GM12878 (cell line): ENCODE measurements around the gene OSGEP. TPM values are rescaled to one million over a fixed set of nuclear protein-coding genes. Genes with fewer than 3 reads are reported as not detected.

Source experiments
- ATAC-seq: fragments of 200-7000 bp; cut with Tn5 transposase; 3 replicates; pipeline ENCODE4 v1.9.1; 2020; ENCODE audit warnings: mild to moderate bottlenecking, moderate library complexity
- BruUV-seq: library from RNA; stranded (reverse); fragments of 400-500 nt; replicated peaks from 2 replicates; lab custom pipeline; 2021; lab: Mats Ljungman, UMichigan
- CTCF ChIA-PET: fragments of 300-600 bp; sonication (Branson Sonifier 250); formaldehyde crosslinking; extraction: SDS; loops from one replicate; lab custom pipeline; 2021; ENCODE audit warnings: inconsistent platforms; lab: Yijun Ruan, JAX
- POLR2A ChIA-PET: fragments of 350-600 bp; formaldehyde crosslinking; extraction: SDS; loops from one replicate; lab custom pipeline; 2021; ENCODE audit warnings: inconsistent platforms; lab: Charles Lee
- RAD21 ChIA-PET: fragments of 300-600 bp; sonication (Branson Sonifier 250); formaldehyde crosslinking; loops from one replicate; lab custom pipeline; 2023; ENCODE audit warnings: antibody characterized with exemption; ENCODE audit not compliant: unreplicated experiment; lab: Charles Lee
- SMC1A ChIA-PET: fragments of 300-600 bp; sonication (Branson Sonifier 250); formaldehyde crosslinking; loops from one replicate; lab custom pipeline; 2023; ENCODE audit not compliant: unreplicated experiment, uncharacterized antibody; lab: Charles Lee
- DNase-seq: peaks from one replicate; pipeline ENCODE4 v3.0.0-alpha.2; 2011; ENCODE audit warnings: low read depth, low spot score
- FAIRE-seq: peaks from 3 replicates; lab custom pipeline; 2011; peaks lifted over from hg19 to GRCh38; lab: Jason Lieb, UNC
- H2AFZ ChIP-seq: 2 replicates; pipeline ENCODE4 v1.6.0; 2011; ENCODE audit warnings: low read depth, low read length, control low read depth; ENCODE audit not compliant: control insufficient read depth
- H3K27ac ChIP-seq: 2 replicates; pipeline ENCODE4 v1.5.1; 2011; ENCODE audit warnings: control low read depth; ENCODE audit not compliant: control insufficient read depth, insufficient read depth
- H3K27me3 ChIP-seq, 2 experiments: replicated peaks in 1 of 2; 2 replicates each; pipeline versions ENCODE4 v1.6.0 to v1.6.1; 2011; ENCODE audit warnings: low read length in 1 of 2; ENCODE audit not compliant: control insufficient read depth in 2 of 2, insufficient read depth in 2 of 2
- H3K36me3 ChIP-seq, 2 experiments: 2 replicates each; pipeline ENCODE4 v1.5.1; 2011; ENCODE audit warnings: low read length in 1 of 2; ENCODE audit not compliant: control insufficient read depth in 2 of 2, insufficient read depth in 2 of 2
- H3K4me1 ChIP-seq: 2 replicates; pipeline ENCODE4 v1.6.1; 2011; ENCODE audit warnings: mild to moderate bottlenecking, low read length, moderate library complexity, mixed read lengths; ENCODE audit not compliant: control insufficient read depth, insufficient read depth
- H3K4me2 ChIP-seq: 2 replicates; pipeline ENCODE4 v1.6.0; 2011; ENCODE audit warnings: control low read depth; ENCODE audit not compliant: control insufficient read depth, insufficient read depth
- H3K4me3 ChIP-seq: fragments of 200-600 bp; sonication (generic); 2 replicates; pipeline ENCODE4 v1.5.1; 2016
- H3K79me2 ChIP-seq: 2 replicates; pipeline ENCODE4 v1.6.0; 2011; ENCODE audit warnings: low read length; ENCODE audit not compliant: control insufficient read depth, insufficient read depth
- H3K9ac ChIP-seq: 2 replicates; pipeline ENCODE4 v1.8.0; 2011; ENCODE audit warnings: low read length, control low read depth, mixed read lengths; ENCODE audit not compliant: control insufficient read depth, insufficient read depth
- H3K9me3 ChIP-seq: replicated peaks from 3 replicates; pipeline ENCODE4 v1.5.1; 2011; ENCODE audit warnings: mild to moderate bottlenecking, low read length; ENCODE audit not compliant: control insufficient read depth, insufficient read depth
- H4K20me1 ChIP-seq: 2 replicates; pipeline ENCODE4 v1.6.0; 2011; ENCODE audit not compliant: control insufficient read depth, insufficient read depth
- DPF2 ChIP-seq: fragments of 450-650 bp; IDR thresholded peaks from 2 replicates; pipeline ENCODE4 v1.6.1; 2017; ENCODE audit warnings: mild to moderate bottlenecking
- MTA3 ChIP-seq: IDR thresholded peaks from 2 replicates; pipeline ENCODE4 v1.6.1; 2012; ENCODE audit warnings: low read length, inconsistent platforms, borderline replicate concordance
- PAX5 ChIP-seq: IDR thresholded peaks from 2 replicates; pipeline ENCODE4 v1.6.1; 2011; ENCODE audit warnings: low read depth, low read length, borderline replicate concordance
- POLR2A ChIP-seq: IDR thresholded peaks from 2 replicates; pipeline ENCODE4 v1.6.1; 2011; ENCODE audit warnings: low read depth, mild to moderate bottlenecking, low read length
- POLR2AphosphoS2 ChIP-seq: IDR thresholded peaks from 2 replicates; pipeline ENCODE4 v1.6.1; 2011; ENCODE audit warnings: low read depth, mild to moderate bottlenecking, low read length, improper control_type of control experiment, moderate library complexity
- POLR2AphosphoS5 ChIP-seq: IDR thresholded peaks from 2 replicates; pipeline ENCODE4 v1.6.1; 2011; ENCODE audit warnings: mild to moderate bottlenecking, low read length, inconsistent platforms
- whole genome bisulfite sequencing: methylation state at CpG from one replicate; pipeline ENCODE4 v1.1.6; 2016; ENCODE audit warnings: low lambda C conversion rate; ENCODE audit not compliant: insufficient replicate concordance, insufficient coverage; ENCODE audit errors: missing lambda C conversion rate; 5-methylcytosine and 5-hydroxymethylcytosine counted together
- in situ Hi-C: fragments of 300-500 bp; cut with MboI; formaldehyde crosslinking; loops from 9 replicates; pipeline ENCODE4 v1.14.3; 2018; ENCODE audit warnings: mixed read lengths
- intact Hi-C: fragments of 100-400 bp; cut with micrococcal nuclease; formaldehyde crosslinking; loops from one replicate; pipeline ENCODE4 v1.14.2; 2022; ENCODE audit not compliant: unreplicated experiment
- polyA plus RNA-seq, 11 experiments: library from polyadenylated mRNA; depleted of rRNA in 4 of 11; unstranded in 6 of 11; stranded (reverse) in 5 of 11; fragments of >200 nt; fragmentation: Nextera tagmentation in 4 of 11; fragmentation: Illumina TruSeq in 1 of 11; extraction: Ambion mirVana in 4 of 11; extraction: Trizol in 1 of 11; gene quantifications; 1 replicate in 1 of 11; 2 replicates in 10 of 11; pipeline versions ENCODE4 v1.2.1 to v1.2.3, GENCODE V29; 2011 to 2016; ENCODE audit warnings: inconsistent platforms in 2 of 11, missing spikeins in 2 of 11, low read depth in 1 of 11
- total RNA-seq, 4 experiments: library from RNA; depleted of rRNA in 3 of 4; stranded (reverse); fragments of >200 nt in 3 of 4; fragmentation: Illumina TruSeq in 1 of 4; extraction: Trizol in 1 of 4; gene quantifications; 2 replicates each; pipeline versions ENCODE4 v1.2.1 to v1.2.3, GENCODE V29; 2013 to 2021
- TF ChIP-seq, protein P1 (sequence below): IDR thresholded peaks from 2 replicates; pipeline ENCODE4 v1.6.1; 2011; ENCODE audit warnings: borderline replicate concordance, low read depth, mild to moderate bottlenecking, moderate library complexity, mixed read lengths, low read length; ENCODE audit not compliant: insufficient read depth; ENCODE audit errors: extremely low read length

The OSGEP gene
- total and polyA plus RNA-seq, 10 of the 15 experiments (the other 5 are each of a cell fraction or from before 2014, with no cell fraction given): 47.8 to 88.9 (median 52.8) TPM

DNA sequence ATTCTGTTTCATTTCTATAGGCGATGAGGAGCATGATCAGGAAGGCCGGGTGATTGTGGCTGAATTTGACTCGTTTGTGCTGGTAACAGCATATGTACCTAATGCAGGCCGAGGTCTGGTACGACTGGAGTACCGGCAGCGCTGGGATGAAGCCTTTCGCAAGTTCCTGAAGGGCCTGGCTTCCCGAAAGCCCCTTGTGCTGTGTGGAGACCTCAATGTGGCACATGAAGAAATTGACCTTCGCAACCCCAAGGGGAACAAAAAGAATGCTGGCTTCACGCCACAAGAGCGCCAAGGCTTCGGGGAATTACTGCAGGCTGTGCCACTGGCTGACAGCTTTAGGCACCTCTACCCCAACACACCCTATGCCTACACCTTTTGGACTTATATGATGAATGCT, 2.4 kb upstream of the OSGEP start:
- Histone ChIP-seq H2AFZ (no peak overlapping the region), H3K9me3 (no peaks in the 10 kb centered on the region), H4K20me1 (no peaks in the 10 kb centered on the region), H3K4me3 (no peak overlapping the region), H3K36me3 (peaks cover 12 to 27% of the 10 kb centered on the region in 2 experiments), H3K4me1 (peaks cover 6% of the 10 kb centered on the region), H3K27me3 (no peaks in the 10 kb centered on the region), H3K79me2 (peaks cover 57% of the 10 kb centered on the region), H3K27ac (no peak overlapping the region), H3K4me2 (peak overlapping the region; percentile 43; the same call in 1 of the 2 replicates), H3K9ac (no peak overlapping the region)
- ChIA-PET POLR2A (no interaction called here), RAD21 (interaction anchor here (2.9 kb wide), 1 partner anchor 42 kb away, joined by 17 read pairs; no protein-coding TSS in a partner anchor), CTCF (interaction anchor here (1.8 to 4.7 kb wide), 3 partner anchors 13 to 43 kb away, joined by 5 to 48 read pairs (median 9); partner anchors contain the start of gene TEP1), SMC1A (interaction anchor here (2.6 to 3.0 kb wide), 3 partner anchors 36 to 129 kb away, joined by 9 to 27 read pairs (median 17); no protein-coding TSS in a partner anchor)
- TF ChIP-seq POLR2A (peak; percentile 52; the same call in 1 of the 2 replicates), DPF2 (no peak), PAX5 (no peak), MTA3 (peak; percentile 28), POLR2AphosphoS2 (peak; percentile 66; the same call in 1 of the 2 replicates), POLR2AphosphoS5 (peak; percentile 40)
- TF ChIP-seq, protein P1, sequence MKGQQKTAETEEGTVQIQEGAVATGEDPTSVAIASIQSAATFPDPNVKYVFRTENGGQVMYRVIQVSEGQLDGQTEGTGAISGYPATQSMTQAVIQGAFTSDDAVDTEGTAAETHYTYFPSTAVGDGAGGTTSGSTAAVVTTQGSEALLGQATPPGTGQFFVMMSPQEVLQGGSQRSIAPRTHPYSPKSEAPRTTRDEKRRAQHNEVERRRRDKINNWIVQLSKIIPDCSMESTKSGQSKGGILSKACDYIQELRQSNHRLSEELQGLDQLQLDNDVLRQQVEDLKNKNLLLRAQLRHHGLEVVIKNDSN: no peak
- FAIRE-seq: no peak
- no peak for ATAC-seq
- in situ Hi-C loops: no loop called here
- BruUV-seq: no TSS peak
- intact Hi-C loops: no loop called here
- no peak for DNase-seq
- WGBS: 91% methylated on average over 13 of the region's 13 CpGs
